ENCODE results near the gene ZSWIM2.
"Not testable (repeated sequence)": the region's sequence is repeated elsewhere in the genome, so short reads cannot be mapped to it uniquely, and the experiment has no call there.

Gene ZSWIM2

DNA sequence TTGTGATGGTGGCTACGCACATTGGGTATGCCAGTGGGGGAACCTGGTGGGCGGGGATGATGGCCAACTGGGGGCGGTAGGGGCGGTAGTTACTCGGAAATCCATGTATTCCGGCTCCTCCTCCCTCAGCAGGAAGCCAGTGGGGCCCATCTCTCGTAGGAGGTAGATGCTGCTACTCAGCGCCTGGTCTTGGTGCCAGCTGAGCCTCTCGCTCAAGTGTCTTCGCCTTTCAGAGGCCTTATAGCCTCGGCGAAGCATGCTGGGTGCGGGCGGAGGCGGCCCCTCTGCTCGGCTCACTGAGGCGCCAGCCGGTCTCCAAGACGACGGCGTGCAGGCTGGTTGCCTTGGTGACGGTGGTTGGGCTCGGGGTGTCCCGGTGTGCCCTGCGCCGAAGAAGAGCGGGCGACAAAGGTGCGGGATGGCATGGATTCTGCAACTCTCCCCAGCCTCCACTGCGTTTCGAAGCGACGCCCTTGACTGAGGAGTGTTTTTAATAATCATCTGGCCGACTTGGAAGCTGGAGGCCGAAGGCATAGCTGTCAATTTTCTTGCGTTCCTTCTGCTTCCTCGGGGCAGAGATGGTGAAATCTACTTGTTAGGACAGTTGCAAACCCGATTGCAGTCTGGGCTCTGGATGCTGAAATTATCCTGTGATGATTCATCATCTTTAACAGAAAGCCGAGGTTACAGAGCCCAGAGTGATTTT lies at the start of gene ZSWIM2:
TSS of gene ZSWIM2 (minus strand) at position 298 of the 706 bp plus-strand sequence. CDS start at position 258, 40 bp downstream.
- peak; percentile 55 for DNase-seq

- not testable (repeated sequence) for DNase-seq
These were observed 47.2 kb upstream of the ZSWIM2 start for GRCh38 chr2:186896220-186896619.

GRCh38 chr2:186895451-186895850 lies 46.5 kb upstream of the ZSWIM2 start:
- no peak for DNase-seq

GRCh38 chr2:186894478-186894877 lies 45.5 kb upstream of the ZSWIM2 start:
- no peak for DNase-seq

GRCh38 chr2:186892821-186893220 lies 43.9 kb upstream of the ZSWIM2 start:
- DNase-seq: no peak

GRCh38 chr2:186891185-186891621 lies 42.2 kb upstream of the ZSWIM2 start:
- no peak for DNase-seq

GRCh38 chr2:186889101-186889879 lies 40.3 kb upstream of the ZSWIM2 start:
- no peak for DNase-seq

DNA sequence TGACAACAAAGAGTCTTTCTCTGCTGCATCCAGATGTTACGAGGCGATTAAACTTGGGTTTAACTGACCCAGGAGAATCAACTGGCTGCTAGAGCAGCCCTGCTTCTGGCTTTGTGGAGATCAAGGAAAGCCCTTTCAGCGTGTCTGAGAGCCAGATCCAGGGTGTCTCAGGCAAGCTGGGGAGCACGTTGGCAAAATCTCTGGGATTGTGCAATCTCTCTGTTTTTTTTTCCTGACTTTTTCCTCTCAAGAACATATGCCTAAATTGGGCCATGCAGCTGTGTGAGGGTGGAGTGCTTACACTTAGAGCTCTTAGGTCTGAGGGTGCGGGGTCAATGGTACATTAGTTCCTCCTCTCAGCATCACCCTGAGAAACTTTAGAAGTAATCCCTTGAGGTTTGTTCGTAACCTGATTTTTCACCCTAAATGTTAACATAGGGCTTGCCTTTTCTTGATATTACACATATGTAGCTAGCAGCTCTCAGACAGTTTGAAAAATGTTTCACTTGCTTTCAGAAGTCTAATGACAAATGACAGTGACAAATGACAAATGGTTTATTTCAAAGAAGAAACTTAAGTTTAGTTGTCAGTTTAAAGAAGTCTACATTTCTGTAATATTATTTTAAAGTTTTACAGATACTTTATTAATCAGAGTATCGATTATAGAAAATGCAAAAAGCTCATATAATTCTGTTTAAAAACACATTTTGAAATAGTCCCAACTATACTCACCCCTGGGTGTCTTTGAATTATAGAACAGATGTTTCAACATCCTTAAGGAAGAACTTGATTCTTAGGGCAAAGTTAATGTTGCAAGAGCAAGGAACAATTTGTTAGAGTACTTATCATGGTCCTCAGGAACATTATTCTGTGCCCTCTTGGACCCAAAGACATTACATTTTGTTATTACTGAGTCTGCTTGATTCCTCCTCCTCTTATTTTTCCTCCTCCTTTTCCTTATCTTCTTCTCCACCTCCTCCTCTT lies 38.4 kb upstream of the ZSWIM2 start:
- no peak for DNase-seq

GRCh38 chr2:186884587-186884986 lies 35.6 kb upstream of the ZSWIM2 start:
- DNase-seq: no peak

DNA sequence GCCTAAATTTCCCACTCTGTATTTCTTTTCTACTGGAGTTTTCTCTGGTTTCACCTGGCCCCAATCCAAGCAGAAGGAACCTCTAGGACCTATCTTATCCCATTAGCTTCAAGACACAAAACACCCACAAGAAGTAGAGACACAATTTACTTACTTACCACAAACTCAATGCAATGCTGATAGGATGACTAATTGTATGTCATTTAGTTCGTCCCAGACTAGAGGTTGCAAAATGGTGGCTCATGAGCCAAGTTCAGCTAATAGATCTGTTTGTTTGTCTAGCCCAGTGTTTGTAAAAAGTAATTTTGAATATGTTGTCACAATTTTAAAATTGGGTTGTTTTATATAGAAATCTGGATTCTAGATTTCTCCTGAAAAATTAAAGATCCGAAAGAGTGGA lies 34.7 kb upstream of the ZSWIM2 start:
- DNase-seq: no peak

GRCh38 chr2:186882511-186883071 lies 33.6 kb upstream of the ZSWIM2 start:
- DNase-seq: no peak

- DNase-seq: no peak
These were observed 32.7 kb upstream of the ZSWIM2 start for GRCh38 chr2:186881660-186882059.

DNA sequence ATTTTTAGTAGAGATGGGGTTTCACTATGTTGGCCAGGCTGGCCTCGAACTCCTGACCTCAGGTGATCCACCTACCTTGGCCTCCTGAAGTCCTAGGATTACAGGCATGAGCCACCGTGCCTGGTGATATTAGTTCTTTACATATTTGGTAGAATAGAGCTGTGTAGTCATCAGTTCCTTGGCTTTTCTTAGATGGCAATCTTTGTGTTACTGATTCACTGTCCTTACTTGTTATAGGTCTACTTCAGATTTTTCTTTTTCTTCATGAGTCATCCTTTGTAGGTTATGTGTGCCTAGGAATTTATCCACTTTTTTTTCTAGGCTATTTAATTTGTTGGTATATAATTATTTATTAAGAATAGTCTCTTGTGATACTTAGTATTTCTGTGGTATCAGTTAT lies 30.3 kb upstream of the ZSWIM2 start:
- DNase-seq: no peak

GRCh38 chr2:186874713-186875112 lies 25.7 kb upstream of the ZSWIM2 start:
- no peak for DNase-seq

DNA sequence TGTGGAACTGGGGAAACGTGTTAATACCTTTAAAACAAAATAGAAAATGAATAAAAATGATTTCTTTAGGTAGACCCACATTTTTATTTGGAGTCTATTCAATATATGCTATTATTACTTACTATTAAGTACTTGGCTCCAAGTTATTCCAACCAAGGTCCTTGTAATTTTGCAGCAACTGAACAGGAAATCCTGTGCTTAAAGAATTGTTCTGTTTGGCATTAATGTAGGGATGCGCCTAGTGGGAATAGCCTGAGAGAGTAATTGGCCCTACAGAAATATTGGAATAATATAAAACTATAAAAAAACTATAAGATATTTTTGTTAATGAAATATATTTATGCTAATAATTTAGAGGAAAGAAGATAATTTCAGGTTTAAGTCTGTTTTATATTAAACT lies 22.9 kb upstream of the ZSWIM2 start:
- DNase-seq: no peak

DNA sequence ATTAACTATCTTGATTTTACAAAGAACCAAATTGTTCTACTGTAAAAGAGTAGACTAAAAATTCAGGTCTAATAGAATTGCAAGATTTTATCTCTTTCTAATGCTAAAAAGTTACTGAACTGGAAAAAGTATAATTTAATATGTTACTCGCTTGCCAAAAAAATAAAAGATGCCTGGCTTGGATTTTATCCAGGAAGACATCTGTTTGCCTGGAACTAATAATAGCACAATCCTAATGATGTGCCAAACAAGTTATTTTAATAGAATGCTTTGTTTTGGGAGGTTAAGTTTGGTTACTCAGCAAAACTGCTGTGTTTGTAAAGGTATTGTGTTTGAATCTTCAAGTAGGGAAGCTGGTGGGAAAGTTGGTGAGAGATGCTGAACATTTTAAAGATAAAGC lies 19.4 kb upstream of the ZSWIM2 start:
- DNase-seq: no peak

GRCh38 chr2:186862869-186863709 lies 14.1 kb upstream of the ZSWIM2 start:
- no peak for DNase-seq

GRCh38 chr2:186855216-186855615 lies 6.2 kb upstream of the ZSWIM2 start:
- DNase-seq: no peak

GRCh38 chr2:186853951-186854350 lies 5.0 kb upstream of the ZSWIM2 start:
- DNase-seq: no peak

DNA sequence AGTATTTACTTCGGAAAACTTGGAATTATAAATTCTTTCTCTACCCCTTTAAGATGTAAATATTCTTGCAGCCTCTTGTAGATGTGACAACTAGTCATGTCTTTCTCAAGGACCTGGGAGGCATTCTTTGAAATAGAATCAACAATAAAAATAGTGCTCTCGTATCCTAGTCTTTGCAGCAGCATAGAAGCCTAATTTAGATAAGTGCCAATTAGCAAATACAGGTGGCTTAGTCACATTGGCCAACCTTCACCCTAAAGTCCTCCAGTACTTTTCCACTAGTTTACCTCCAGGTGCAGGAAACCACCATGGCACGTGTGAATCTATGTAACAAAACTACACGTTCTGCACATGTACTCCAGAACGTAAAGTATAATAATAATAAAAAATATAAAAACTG lies 3.5 kb upstream of the ZSWIM2 start:
- no peak for DNase-seq

GRCh38 chr2:186842373-186842772 lies 6.6 kb downstream of the ZSWIM2 start:
- DNase-seq: no peak

DNA sequence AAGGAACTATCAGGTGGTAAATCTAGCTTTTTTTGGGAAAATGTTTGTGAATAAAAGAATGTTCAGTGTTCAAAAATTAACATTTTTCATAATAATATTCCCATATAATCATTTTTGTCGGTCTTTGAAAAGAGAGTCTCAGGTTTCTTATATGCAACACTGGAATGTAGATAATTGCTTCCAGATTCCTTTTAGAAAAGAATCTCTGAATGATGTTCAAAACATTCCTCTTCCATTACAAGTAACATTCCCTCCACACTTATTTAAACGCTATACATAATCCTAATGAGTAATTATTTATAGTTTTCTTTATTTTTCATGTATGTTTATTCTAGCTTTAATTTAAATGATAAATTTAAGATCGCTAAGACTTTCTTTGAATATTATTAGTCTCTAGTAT lies 7.0 kb downstream of the ZSWIM2 start:
- DNase-seq: no peak
